ENCODE data around the gene FBXL15. TPM values are rescaled to one million over a fixed set of nuclear protein-coding genes. Genes with fewer than 3 reads are reported as not detected.

Gene FBXL15
- total and polyA plus RNA-seq, 2 of the 13 experiments (the other 11 are each of a cell fraction or from before 2014, with no cell fraction given): 4.3 to 8.3 TPM

DNA sequence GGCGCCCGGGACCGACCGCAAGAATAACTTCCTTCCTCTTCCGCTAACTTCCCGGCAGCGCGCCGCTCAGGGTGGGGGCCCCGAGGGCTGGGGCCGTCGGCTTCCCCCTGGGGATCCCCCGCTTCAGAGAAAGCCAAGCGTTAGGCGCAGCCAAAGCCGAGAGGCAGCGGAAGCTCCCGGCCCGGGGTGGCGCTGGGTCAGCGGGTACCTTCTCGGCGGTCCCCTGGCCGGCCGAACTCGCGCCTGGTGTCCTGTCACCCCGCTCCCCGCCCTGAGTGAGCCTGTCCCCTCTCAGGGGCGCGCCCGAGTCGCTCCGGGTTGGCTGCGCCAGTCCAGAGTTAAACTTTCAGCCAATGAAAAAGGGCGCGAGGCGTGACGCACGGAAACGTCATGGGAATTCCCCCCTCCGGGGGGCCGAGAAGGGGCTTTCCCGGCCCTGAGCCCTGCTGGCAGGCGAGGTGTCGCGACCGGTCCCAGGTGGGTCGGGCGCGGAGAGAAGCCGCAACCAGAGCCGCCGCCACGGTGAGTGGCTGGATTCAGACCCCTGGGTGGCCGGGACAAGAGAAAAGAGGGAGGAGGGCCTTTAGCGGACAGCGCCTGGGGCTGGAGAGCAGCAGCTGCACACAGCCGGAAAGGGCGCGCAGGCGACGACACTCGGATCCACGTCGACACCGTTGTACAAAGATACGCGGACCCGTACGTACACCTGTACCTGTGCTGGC, 26.4 kb upstream of the FBXL15 start (continued):
- TF ChIP-seq ZFP36L1 (CRISPR knock-in tag; IDR thresholded peaks at IDR 0.05) (0 out of 2 replicates have a peak, but pooled peaks have one; percentile 24), ASH2L (IDR thresholded peaks at IDR 0.05; ENCODE audit: insufficient read length, low read depth, low read length) (peak; percentile 73), ZNF552 (CRISPR knock-in tag; IDR thresholded peaks at IDR 0.05; ENCODE audit: borderline replicate concordance) (peak; percentile 53; the same call in 1 of the 2 replicates), ZNF614 (CRISPR knock-in tag; IDR thresholded peaks at IDR 0.05; ENCODE audit: borderline replicate concordance) (peak; percentile 49; the same call in 1 of the 2 replicates), ZBTB3 (CRISPR knock-in tag; IDR thresholded peaks at IDR 0.05; ENCODE audit: borderline replicate concordance, low read depth) (no peak), SALL1 (CRISPR knock-in tag; IDR thresholded peaks at IDR 0.05) (no peak; the same call in 1 of the 2 replicates), YEATS2 (CRISPR knock-in tag; IDR thresholded peaks at IDR 0.05; ENCODE audit: borderline replicate concordance) (peak; percentile 76; the same call in 1 of the 2 replicates), GATAD2A (CRISPR knock-in tag; IDR thresholded peaks at IDR 0.05) (peak; percentile 16), FOXA3 (CRISPR knock-in tag; IDR thresholded peaks at IDR 0.05) (0 out of 2 replicates have a peak, but pooled peaks have one; percentile 6), ZNF749 (CRISPR knock-in tag; IDR thresholded peaks at IDR 0.05; ENCODE audit: borderline replicate concordance) (no peak; the same call in 1 of the 2 replicates), SAP130 (CRISPR knock-in tag; IDR thresholded peaks at IDR 0.05; ENCODE audit: low read depth) (peak; percentile 94), SIN3A (IDR thresholded peaks at IDR 0.05; ENCODE audit: borderline replicate concordance, low read depth, low read length) (peak; percentile 85; the same call in 1 of the 2 replicates), CEBPG (CRISPR knock-in tag; IDR thresholded peaks at IDR 0.05) (0 out of 2 replicates have a peak, but pooled peaks have one; percentile 7), XBP1 (CRISPR knock-in tag; IDR thresholded peaks at IDR 0.05) (0 out of 2 replicates have a peak, but pooled peaks have one; percentile 41), NONO (IDR thresholded peaks at IDR 0.05) (no peak), NONO (CRISPR knock-in tag; conservative IDR thresholded peaks at IDR 0.05) (peak; percentile 1; the same call in 1 of the 2 replicates), U2AF1 (optimal IDR thresholded peaks at IDR 0.05; ENCODE audit: low read depth, low read length) (peak; percentile 85), ZNF543 (CRISPR knock-in tag; IDR thresholded peaks at IDR 0.05) (no peak; the same call in 1 of the 2 replicates), ZNF660 (CRISPR knock-in tag; IDR thresholded peaks at IDR 0.05; ENCODE audit: borderline replicate concordance, low read depth) (no peak), ZNF431 (CRISPR knock-in tag; IDR thresholded peaks at IDR 0.05; ENCODE audit: borderline replicate concordance, low read depth) (peak; percentile 69; the same call in 1 of the 2 replicates), ZNF224 (CRISPR knock-in tag; IDR thresholded peaks at IDR 0.05) (0 out of 2 replicates have a peak, but pooled peaks have one; percentile 20)
- TF ChIP-seq, protein P1, sequence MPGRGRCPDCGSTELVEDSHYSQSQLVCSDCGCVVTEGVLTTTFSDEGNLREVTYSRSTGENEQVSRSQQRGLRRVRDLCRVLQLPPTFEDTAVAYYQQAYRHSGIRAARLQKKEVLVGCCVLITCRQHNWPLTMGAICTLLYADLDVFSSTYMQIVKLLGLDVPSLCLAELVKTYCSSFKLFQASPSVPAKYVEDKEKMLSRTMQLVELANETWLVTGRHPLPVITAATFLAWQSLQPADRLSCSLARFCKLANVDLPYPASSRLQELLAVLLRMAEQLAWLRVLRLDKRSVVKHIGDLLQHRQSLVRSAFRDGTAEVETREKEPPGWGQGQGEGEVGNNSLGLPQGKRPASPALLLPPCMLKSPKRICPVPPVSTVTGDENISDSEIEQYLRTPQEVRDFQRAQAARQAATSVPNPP (CRISPR knock-in tag; IDR thresholded peaks at IDR 0.05): peak; percentile 19; the same call in 1 of the 2 replicates
- TF ChIP-seq, protein P2, sequence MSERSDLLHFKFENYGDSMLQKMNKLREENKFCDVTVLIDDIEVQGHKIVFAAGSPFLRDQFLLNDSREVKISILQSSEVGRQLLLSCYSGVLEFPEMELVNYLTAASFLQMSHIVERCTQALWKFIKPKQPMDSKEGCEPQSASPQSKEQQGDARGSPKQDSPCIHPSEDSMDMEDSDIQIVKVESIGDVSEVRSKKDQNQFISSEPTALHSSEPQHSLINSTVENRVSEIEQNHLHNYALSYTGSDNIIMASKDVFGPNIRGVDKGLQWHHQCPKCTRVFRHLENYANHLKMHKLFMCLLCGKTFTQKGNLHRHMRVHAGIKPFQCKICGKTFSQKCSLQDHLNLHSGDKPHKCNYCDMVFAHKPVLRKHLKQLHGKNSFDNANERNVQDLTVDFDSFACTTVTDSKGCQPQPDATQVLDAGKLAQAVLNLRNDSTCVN (CRISPR knock-in tag; IDR thresholded peaks at IDR 0.05; ENCODE audit: borderline replicate concordance): no peak; the same call in 1 of the 2 replicates
- TF ChIP-seq, protein P3, sequence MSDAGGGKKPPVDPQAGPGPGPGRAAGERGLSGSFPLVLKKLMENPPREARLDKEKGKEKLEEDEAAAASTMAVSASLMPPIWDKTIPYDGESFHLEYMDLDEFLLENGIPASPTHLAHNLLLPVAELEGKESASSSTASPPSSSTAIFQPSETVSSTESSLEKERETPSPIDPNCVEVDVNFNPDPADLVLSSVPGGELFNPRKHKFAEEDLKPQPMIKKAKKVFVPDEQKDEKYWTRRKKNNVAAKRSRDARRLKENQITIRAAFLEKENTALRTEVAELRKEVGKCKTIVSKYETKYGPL (CRISPR knock-in tag; IDR thresholded peaks at IDR 0.05): 0 out of 2 replicates have a peak, but pooled peaks have one; percentile 54
- TF ChIP-seq, protein P4, sequence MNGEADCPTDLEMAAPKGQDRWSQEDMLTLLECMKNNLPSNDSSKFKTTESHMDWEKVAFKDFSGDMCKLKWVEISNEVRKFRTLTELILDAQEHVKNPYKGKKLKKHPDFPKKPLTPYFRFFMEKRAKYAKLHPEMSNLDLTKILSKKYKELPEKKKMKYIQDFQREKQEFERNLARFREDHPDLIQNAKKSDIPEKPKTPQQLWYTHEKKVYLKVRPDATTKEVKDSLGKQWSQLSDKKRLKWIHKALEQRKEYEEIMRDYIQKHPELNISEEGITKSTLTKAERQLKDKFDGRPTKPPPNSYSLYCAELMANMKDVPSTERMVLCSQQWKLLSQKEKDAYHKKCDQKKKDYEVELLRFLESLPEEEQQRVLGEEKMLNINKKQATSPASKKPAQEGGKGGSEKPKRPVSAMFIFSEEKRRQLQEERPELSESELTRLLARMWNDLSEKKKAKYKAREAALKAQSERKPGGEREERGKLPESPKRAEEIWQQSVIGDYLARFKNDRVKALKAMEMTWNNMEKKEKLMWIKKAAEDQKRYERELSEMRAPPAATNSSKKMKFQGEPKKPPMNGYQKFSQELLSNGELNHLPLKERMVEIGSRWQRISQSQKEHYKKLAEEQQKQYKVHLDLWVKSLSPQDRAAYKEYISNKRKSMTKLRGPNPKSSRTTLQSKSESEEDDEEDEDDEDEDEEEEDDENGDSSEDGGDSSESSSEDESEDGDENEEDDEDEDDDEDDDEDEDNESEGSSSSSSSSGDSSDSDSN (CRISPR knock-in tag; IDR thresholded peaks at IDR 0.05): peak; percentile 51; the same call in 1 of the 2 replicates

All from HepG2 (cell line).